ENCODE measurements around the gene LRIG1.

LRIG1 gene

GRCh38 chr3:66466606-66467270 is 34.1 kb downstream of the LRIG1 start:
- DNase-seq = no peak

- DNase-seq = no peak
These were observed 35.2 kb downstream of the LRIG1 start for GRCh38 chr3:66465587-66465986.

- no peak for DNase-seq
These were observed 35.8 kb downstream of the LRIG1 start for GRCh38 chr3:66465034-66465433.

GRCh38 chr3:66464512-66464894 is 36.3 kb downstream of the LRIG1 start:
- DNase-seq = peak in 1 of 2 experiments; percentile 10

GRCh38 chr3:66463730-66464511 is 36.9 kb downstream of the LRIG1 start:
- no peak for DNase-seq

- no peak for DNase-seq
These were observed 37.7 kb downstream of the LRIG1 start for GRCh38 chr3:66463054-66463631.

- DNase-seq = no peak
These were observed 43.6 kb downstream of the LRIG1 start for GRCh38 chr3:66457252-66457651.

- no peak for DNase-seq
These were observed 44.1 kb downstream of the LRIG1 start for GRCh38 chr3:66456711-66457173.

- DNase-seq = no peak
These were observed 46.4 kb downstream of the LRIG1 start for GRCh38 chr3:66454464-66454859.

GRCh38 chr3:66453651-66454463 is 47.0 kb downstream of the LRIG1 start:
- DNase-seq = peak; percentile 30 to 77

GRCh38 chr3:66452303-66453011 is 48.4 kb downstream of the LRIG1 start:
- DNase-seq = peak; percentile 68 to 89

GRCh38 chr3:66451766-66452165 is 49.1 kb downstream of the LRIG1 start:
- no peak for DNase-seq

GRCh38 chr3:66450390-66451022 is 50.3 kb downstream of the LRIG1 start:
- no peak for DNase-seq

- DNase-seq = no peak
These were observed 51.3 kb downstream of the LRIG1 start for GRCh38 chr3:66449411-66449974.

GRCh38 chr3:66444146-66444644 is 56.6 kb downstream of the LRIG1 start:
- no peak for DNase-seq

- DNase-seq = no peak
These were observed 57.6 kb downstream of the LRIG1 start for GRCh38 chr3:66443118-66443803.

- peak; percentile 4 to 47 for DNase-seq
These were observed 58.3 kb downstream of the LRIG1 start for GRCh38 chr3:66442254-66443117.

GRCh38 chr3:66441692-66442091 is 59.1 kb downstream of the LRIG1 start:
- no peak for DNase-seq

- DNase-seq = peak; percentile 64 to 79
These were observed 59.7 kb downstream of the LRIG1 start for GRCh38 chr3:66441129-66441528.

Data from NCI-H524 (cell line).